Amygdala (tissue), 56 donors: ENCODE measurements around the gene SLC6A6.
"Not testable (repeated sequence)": the region's sequence is repeated elsewhere in the genome, so short reads cannot be mapped to it uniquely, and the experiment has no call there.

Experiments used
- DNase-seq, 56 donors: peaks; one replicate each; lab custom pipeline; 2025; lab: John Stamatoyannopoulos, UW

The SLC6A6 gene

DNA sequence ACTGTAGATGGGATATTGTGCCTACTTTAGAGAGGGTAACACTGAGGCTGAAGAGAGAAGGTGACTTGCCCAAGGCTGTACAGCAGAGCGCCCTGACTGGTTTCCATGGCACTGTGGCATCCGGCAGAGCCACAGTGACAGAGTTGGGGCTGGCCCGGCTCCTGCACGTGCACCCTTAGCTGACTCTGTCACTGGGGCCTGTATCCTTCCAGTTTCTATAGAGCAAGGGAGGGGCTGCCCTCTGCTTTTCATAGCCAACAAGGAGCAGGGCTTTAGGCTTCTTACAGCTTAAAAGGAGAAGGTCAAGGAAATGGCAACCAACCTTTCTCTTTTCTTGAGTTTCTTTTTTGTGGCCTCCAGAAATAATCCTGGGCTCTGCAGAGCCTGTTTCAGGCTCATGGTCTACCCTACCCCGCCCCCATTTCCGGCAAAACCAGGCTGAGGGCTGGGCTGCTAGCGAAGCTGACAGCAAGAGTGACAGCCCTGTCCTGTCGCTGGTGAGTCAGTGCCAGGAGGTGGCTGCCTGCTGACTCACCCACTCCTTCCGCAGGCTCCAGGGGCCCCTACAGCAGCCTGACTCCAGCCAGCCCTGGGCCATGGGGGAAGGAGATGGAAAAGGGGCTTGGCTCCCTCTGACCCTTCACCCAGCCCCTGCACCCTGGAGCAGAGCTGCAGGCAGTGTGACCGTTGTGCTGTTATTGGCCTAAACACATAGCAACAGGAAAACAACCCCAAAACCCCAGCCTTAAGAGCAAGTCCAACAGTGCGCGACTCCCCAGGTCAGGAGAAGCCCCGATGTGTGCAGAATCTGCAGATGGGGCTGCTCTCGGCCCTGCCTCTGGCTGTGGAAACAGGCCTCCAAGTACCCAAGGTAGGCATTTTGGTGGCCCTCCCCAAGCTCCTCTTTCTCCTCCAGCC, 29.8 kb downstream of the SLC6A6 start:
- DNase-seq, result peak in 52 of 56 donors; percentile 20 to 90 (median 71)

DNA sequence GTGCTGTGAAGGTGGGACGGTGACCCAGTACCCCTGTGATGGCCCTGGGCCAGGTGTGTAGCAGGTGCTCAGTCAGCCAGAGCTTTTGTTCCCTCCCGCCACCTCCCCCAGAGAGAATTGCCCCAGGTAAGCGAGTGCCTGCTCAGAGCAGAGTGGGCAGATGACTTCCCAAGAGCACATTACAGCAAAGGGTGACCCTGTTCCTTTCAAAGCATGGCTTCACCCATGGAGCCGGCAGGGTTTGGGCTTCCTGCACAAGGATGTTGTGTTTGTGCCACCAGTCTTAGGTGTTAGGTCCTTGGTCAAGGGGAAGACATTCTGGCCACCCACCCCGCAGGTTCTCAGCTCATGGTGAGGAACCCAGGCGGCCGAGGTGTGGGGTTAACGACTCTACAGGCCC, 30.7 kb downstream of the SLC6A6 start:
- no peak for DNase-seq

GRCh38 chr3:14434126-14434497, 31.7 kb downstream of the SLC6A6 start:
- DNase-seq, result peak in 1 of 56 donors; percentile 41

GRCh38 chr3:14434498-14435151, 32.2 kb downstream of the SLC6A6 start:
- DNase-seq, result peak in 3 of 56 donors; percentile 32 to 64 (median 46)

DNA sequence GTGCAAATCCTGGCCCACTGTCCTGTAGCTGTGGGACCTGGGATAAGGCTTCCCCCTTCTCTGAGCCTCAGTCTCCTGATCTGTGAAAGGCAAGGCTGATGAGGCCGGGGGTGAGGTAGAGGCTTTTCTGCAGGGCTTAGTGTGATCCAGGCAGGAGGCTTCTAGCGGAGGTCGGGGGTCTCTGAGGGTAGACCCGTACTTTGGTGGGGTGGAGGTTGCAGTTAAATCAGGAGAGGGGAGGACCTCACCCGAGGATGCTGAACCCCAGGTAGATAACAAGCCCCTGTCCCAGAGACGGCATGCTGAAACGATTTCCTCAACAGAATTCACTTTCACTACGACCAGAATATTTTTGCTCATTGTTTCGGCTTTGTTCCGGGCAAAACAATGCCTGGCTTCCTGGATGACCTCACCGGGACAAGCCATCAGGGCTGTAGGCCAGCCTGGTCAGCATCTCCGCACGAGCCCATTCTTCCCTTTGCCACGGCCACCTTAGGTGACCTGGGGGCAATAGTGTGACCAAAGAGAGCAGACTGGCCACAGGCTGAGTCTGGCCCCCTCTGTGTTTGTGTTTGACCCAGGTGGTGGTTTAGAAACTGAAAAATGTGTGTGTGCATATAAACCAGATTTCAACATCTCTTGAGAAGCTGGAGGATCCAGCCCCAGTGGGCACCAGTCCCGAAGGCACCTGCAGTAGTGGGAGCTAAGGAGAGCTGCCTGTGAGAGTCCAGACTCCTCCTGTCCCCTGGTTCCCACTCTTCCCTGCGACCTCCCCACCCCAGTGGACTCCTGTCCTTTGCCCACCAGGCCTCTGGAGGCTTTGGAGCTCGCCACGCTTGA, 33.0 kb downstream of the SLC6A6 start:
- DNase-seq, result peak in 9 of 56 donors; percentile 17 to 41 (median 27)

DNA sequence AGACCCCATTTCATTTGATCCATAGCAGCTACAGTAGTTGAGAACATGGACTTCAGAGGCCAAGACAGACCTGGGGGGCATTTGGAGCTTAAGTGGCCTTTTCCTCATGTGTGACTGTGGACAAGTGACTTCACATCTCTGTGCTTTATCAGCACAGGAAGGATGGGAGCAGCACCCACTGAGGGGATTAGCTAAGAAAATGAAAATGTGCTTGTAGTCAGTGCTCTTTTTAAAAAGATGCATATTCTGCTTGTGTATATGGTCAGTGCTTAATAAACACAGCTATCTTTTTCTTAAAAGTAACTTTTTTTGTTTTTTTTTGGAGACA, 34.5 kb downstream of the SLC6A6 start:
- DNase-seq, result no peak

DNA sequence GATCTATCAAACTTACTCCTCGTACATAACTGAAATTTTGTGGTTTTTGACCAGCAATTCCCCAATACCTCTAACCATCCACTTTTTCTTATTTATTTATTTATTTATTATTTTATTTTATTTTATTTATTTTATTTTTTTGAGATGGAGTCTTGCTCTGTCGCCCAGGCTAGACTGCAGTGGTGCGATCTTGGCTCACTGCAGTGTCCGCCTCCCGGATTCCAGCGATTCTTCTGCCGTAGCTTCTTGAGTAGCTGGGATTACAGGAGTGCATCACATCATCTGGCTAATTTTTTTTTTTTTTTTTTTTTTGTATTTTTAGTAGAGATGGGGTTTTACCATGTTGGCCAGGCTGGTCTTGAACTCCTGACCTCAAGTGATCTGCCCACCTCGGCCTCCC, 35.3 kb downstream of the SLC6A6 start:
- DNase-seq, result not testable (repeated sequence)

GRCh38 chr3:14438262-14438661, 35.9 kb downstream of the SLC6A6 start:
- DNase-seq, result no peak

DNA sequence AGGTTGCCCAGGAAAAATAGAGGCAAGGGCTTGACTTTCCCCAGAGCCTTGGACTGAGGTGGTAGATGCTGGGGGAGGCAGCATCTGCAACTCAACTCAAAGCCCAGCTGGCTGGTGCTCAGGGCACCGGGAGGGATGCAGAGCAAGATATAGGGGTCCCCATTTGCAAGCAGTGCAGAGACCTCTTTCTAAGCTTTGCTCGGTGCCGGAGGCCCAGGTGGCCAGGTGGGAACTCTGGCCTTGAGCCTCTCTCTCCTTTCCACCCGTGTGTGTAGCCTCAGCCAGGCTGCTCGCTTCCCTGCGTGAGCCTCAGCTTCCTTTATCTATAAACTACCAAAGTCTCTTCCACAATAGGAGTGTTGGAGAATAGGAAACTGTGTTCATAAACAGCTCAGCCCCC, 36.5 kb downstream of the SLC6A6 start:
- no peak for DNase-seq

DNA sequence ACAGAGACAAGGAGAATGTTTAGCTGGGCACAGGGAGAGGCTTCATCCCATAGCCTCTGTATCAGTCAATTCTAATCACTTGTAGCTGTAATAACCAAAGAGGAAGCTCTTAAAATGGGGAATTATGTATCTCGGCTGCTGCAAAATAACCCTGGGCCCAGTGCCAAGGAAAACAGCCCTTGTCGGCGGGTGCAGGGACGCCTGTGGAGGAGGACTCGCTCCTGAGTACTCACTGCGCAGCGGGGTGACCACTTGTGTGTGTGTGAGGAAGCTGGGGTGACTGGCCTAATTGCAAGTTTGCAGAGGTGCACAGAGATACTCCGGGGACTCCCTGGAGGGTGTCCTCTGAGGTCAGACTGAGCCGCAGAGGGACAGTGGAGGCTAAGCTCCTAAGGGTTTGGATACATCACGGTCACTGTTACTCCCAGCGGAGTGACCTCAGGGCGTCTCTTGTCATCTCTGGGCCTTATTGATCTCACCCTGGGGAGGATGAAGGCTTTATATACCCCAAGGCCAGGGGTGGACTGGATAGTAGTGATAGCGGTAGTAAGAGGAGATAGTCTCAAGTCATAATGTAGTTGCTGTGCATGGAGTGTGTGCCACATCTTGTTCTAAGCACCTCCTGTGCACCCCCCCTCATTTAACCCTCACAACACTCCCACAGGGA, 37.2 kb downstream of the SLC6A6 start:
- DNase-seq, result peak in 16 of 56 donors; percentile 15 to 53 (median 30)

GRCh38 chr3:14440168-14440518, 37.7 kb downstream of the SLC6A6 start:
- DNase-seq, result no peak

- peak in 30 of 56 donors; percentile 15 to 86 (median 46) for DNase-seq
Measured at GRCh38 chr3:14440531-14441239, 38.3 kb downstream of the SLC6A6 start.

DNA sequence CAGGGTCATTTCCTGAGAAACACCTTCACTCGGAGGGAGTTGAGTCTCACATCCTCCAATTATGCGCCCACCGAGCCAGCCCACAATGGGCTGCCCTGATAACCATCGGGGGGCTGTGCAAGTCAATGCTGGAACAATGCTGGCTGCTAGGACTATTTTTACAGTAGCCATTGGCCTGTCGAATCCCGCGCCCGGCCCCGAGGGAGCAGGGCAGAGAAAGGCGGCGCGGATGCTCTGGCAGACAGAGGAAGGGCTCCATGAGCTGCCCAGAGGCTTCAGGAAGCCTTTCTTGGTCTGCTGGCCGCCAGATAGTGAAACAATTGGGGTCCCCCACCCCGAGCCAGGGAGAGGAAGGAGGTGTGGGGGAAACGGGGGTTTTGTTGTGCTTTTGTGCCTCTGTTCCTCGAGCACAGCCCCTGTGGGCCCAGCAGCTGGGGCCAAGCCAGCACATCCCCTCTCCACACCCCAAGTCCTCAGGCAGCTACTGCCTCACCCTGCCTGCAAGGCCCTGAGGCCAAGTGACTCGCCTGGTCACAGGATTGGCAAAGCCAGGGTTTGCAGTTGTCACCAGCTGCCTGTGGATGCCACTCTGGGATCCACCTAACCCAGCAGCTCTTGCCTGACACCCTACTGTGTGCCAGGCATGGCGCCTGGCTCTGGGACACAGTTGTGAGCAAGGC, 39.0 kb downstream of the SLC6A6 start:
- no peak for DNase-seq

GRCh38 chr3:14441920-14442300, 39.5 kb downstream of the SLC6A6 start:
- DNase-seq, result peak in 2 of 56 donors; percentile 12 to 28

GRCh38 chr3:14444380-14444779, 42.0 kb downstream of the SLC6A6 start:
- DNase-seq, result no peak

DNA sequence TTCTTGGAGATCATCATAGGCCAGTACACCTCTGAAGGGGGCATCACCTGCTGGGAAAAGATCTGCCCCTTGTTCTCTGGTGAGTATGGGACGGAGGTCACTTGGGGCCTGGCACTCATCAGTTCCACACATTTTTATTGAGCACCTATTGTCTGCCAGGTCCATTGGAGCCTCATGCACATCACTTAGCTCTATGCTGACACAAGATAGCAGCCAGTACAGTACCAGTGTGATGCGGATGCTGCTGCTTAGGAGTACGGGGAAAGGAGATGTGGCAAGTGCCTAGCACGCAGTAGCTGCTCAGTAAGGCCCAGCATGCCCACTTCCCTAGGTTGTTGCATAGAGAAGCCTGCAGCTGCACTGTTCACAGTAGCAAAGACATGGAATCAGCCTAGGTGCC, 43.4 kb downstream of the SLC6A6 start:
- no peak for DNase-seq

DNA sequence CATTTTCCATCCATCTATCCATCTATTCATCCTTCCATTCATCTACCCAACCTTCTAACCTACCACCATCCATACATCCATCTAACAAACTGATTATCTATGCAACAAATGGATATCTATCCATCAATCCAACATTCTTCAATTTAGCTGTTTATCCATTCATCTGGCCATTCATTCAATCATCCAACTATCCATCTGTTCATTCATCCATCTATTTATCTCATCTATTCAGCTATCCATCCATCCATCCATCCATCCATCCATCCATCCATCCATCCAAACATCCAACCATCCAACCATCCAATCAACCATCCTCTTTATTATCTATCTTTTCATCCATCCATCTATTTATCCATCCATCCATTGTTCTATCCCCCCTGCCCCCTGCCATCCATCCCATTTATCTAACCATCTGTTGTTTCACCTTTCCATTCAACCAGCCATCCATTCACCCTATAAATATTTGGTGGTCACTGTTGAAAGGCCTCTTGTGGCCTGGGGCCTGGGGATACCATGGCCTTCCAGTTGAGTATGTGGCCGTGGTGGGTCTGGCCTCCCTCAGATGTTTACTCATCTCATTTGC, 44.7 kb downstream of the SLC6A6 start:
- DNase-seq, result no peak

DNA sequence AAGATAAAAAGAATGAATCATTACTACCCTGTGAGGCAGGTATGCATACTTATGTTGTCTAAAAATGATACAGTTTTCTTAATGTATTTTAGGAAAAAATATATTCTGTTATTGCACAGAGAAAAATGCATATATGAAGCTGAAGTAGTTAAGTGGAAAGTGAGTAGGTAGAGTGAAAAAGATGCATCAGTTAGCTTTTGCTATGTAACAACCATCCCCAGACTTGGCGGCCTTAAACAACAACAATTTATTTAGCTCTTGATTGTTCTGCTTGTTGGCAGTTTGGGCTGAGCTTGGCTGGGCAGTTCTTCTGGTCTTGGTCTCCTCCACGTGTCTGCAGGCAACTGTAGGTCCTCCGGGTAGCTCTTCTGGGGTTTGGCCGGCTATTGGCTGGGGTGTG, 45.7 kb downstream of the SLC6A6 start:
- no peak for DNase-seq
